Mucosa of gallbladder (tissue), 1 donor: ENCODE data around the gene PDX1. TPM values are rescaled to one million over a fixed set of nuclear protein-coding genes. Genes with fewer than 3 reads are reported as not detected.
A peak's percentile ranks its signal among the peaks of the same experiment; 100 is the strongest.

Experiments used
- DNase-seq: peaks from one replicate; pipeline ENCODE4 v3.0.0-alpha.2; 2020; ENCODE audit warnings: low spot score
- total RNA-seq: library from RNA; stranded (reverse); gene quantifications from one replicate; pipeline ENCODE4 v1.2.1, GENCODE V29; 2021
- donor health status: DM: no; HTN: no; CAD: no.

The PDX1 gene
- total RNA-seq, 1 donor from 2014 or later = 18.4 TPM

DNA sequence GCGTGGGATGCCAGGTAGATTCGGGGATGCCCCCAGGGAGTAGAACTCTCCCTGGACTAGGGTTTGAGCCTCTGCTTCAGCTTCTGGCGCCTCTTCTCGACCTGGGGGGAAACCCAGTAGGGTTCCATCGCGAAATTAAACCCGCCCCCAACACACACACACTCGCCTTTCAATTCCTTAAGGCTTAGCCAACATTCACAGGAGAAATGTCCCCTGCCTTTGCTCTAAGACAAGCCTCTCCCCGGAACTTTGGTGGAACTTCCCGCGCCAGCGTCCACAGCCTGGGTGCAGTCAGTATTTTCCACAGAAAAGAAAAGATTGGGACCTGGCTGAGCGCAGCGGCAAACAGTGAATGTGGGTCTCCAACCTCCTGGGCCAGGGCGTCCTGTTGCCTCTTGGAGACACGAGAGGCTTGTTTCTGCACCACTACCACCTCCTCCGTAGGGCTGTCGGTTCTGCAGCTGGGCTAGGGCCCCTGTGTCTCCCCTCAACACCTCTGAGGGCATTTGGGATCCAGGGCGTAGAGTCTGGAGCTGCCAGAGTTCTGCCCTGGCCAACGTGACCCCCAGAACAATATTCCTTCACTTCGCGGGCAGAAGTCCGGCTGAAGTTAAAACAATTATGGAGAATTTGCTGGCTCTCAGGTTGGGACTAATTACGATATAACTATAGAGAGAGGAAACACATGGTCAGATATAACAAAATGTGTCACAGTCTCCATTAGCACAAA lies 3.2 kb downstream of the PDX1 start:
- no peak for DNase-seq

DNA sequence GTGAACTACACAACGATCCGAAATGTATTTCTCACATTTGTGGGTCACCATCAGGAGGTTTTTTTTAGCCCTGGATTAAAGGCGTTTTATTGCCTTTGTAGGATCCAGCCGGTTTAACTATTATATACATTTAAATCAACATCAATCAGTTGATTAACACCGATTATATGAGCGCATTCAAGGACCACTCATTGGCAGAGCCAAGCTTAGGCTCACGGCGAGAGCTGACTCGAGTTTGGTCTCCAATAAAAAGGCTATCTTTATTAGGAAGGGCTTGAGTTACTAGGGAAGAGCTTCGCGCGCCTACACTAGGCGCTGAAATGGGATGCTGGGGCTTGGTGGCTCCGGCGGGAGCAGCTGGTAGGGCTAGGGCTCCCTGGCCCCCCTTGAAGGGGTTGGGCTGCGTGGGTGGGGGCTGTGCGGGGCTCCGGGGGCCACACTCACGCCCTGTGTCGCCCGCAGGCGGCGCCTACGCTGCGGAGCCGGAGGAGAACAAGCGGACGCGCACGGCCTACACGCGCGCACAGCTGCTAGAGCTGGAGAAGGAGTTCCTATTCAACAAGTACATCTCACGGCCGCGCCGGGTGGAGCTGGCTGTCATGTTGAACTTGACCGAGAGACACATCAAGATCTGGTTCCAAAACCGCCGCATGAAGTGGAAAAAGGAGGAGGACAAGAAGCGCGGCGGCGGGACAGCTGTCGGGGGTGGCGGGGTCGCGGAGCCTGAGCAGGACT lies 4.2 kb downstream of the PDX1 start:
- no peak for DNase-seq

DNA sequence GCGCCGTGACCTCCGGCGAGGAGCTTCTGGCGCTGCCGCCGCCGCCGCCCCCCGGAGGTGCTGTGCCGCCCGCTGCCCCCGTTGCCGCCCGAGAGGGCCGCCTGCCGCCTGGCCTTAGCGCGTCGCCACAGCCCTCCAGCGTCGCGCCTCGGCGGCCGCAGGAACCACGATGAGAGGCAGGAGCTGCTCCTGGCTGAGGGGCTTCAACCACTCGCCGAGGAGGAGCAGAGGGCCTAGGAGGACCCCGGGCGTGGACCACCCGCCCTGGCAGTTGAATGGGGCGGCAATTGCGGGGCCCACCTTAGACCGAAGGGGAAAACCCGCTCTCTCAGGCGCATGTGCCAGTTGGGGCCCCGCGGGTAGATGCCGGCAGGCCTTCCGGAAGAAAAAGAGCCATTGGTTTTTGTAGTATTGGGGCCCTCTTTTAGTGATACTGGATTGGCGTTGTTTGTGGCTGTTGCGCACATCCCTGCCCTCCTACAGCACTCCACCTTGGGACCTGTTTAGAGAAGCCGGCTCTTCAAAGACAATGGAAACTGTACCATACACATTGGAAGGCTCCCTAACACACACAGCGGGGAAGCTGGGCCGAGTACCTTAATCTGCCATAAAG lies 4.8 kb downstream of the PDX1 start:
- DNase-seq = no peak

DNA sequence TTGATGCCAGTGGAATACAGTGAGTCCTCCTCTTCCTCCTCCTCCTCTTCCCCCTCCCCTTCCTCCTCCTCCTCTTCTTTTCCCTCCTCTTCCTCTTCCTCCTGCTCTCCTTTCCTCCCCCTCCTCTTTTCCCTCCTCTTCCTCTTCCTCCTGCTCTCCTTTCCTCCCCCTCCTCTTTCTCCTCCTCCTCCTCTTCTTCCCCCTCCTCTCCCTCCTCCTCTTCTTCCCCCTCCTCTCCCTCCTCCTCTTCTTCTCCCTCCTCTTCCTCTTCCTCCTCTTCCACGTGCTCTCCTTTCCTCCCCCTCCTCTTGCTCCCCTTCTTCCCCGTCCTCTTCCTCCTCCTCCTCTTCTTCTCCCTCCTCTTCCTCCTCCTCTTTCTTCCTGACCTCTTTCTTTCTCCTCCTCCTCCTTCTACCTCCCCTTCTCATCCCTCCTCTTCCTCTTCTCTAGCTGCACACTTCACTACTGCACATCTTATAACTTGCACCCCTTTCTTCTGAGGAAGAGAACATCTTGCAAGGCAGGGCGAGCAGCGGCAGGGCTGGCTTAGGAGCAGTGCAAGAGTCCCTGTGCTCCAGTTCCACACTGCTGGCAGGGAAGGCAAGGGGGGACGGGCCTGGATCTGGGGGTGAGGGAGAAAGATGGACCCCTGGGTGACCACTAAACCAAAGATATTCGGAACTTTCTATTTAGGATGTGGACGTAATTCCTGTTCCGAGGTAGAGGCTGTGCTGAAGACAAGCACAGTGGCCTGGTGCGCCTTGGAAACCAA lies 5.6 kb downstream of the PDX1 start:
- DNase-seq = no peak

DNA sequence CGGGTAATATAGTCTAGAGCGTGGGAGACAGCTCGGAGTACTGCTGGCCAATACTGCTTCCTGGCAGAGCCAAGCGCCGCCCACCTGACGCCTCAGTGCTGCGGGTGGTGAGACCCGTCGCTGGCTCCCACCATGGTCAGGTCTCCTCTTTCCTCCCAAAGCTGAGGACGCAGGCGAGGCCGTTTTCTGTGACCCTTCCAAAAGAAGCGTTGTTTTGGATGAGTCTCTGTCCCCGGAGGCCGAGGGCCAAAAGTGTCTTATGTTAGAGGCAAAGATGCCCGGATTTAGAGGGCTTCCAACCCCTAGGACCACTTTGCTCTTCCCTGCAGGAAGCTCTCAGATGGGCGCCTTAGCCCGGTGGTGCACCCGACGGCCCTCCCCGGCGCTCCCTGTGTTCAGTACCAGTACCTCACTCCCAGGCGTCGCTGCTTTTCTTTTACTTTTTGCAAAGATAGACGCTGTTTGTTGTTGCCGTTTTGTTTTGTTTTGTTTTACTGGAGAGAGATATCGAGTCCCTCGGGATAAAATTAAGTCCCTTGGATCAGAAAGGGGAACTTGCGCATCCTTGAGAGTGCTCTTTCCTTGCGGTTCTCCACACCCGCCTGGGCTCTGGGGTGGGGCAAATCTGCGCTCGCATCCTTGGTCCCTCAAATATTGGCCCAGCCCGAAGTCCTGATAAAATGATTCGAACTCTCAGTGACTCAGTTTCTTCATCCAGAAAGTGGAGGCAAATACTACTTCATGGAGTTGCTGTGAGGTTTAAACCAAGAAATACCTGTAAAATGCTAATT lies 7.0 kb downstream of the PDX1 start:
- no peak for DNase-seq

DNA sequence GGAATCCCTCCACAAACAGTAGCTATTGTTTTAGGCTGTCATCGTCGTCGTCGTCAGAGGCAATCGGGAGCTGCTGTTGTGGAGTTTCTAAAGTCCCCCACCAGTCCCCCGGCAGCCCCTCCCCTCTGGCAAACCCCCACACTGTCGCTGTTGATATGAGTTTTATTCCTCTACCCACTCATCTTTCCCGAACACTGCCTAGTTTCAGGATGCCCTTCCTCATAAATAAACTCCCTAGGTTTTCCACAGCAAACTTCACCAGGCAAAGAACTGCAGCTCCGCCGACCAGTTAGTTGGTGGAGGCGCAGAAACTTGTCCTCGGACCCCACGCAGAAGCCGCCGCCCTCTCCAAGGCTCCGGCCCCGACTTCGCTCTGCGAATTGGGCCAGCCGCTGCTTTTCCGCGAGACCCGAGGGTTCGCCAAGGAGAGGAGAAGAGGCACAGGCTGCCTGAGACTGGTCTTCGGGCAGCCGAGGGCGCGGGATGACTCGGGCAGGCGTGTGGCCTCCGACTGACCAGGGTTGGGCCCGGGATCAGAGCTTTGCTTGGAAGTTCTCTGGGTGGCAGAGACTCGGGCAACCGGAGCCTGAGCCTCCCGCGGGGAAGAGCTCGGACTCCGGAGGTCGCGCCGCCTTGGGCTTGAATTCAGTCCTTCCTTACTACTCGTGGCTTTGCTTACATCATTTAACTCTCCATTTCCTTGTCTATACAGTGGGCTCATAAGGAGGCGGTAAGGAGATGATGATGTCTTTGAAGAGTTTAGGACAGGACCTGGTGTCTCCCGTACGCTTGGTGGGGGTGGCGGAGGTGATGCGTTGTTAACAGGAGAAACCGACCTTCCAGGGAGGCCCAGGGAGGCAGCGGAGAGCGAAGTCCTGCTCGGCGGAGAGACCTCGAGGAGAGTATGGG lies 7.9 kb downstream of the PDX1 start:
- no peak for DNase-seq

DNA sequence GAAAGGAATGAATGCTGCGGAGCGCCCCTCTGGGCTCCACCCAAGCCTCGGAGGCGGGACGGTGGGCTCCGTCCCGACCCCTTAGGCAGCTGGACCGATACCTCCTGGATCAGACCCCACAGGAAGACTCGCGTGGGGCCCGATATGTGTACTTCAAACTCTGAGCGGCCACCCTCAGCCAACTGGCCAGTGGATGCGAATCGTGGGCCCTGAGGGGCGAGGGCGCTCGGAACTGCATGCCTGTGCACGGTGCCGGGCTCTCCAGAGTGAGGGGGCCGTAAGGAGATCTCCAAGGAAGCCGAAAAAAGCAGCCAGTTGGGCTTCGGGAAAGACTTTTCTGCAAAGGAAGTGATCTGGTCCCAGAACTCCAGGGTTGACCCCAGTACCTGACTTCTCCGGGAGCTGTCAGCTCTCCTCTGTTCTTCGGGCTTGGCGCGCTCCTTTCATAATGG lies 8.6 kb downstream of the PDX1 start:
- DNase-seq = no peak

DNA sequence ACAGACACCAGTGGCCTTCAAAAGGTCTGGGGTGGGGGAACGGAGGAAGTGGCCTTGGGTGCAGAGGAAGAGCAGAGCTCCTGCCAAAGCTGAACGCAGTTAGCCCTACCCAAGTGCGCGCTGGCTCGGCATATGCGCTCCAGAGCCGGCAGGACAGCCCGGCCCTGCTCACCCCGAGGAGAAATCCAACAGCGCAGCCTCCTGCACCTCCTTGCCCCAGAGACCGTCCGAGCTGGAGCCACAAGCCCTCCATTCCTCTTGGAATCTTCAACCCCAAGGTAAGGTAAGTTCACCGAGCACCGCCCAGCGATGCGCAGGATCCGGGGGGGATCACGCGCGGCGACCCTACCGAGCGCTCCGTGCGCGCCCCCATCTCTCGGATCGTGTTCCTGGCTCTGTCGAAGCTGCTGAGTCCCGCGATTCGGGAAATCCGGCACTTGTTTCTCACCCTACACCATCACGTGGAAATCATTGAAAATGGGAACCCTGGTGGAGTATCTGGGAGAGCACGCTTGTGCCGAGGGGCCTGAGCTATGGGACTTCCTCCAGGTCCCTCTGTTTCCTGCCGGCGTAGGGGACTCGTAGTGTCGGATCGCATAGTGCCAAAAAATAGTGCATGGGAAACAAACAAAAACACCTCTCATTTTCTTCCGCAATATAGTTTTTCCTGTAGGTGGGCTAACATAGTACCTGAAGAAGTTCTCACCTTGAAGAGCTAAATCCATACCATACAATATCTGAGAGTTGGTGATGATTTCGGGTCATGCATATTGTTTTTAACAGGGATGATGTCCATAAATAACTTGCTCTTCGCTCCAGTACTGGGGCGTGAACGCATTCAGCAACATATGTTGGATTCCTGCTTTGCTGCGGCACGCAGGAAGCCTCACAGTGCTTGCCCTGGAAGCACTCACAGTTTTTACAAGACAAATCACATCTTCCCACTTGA lies 9.3 kb downstream of the PDX1 start:
- DNase-seq = no peak

DNA sequence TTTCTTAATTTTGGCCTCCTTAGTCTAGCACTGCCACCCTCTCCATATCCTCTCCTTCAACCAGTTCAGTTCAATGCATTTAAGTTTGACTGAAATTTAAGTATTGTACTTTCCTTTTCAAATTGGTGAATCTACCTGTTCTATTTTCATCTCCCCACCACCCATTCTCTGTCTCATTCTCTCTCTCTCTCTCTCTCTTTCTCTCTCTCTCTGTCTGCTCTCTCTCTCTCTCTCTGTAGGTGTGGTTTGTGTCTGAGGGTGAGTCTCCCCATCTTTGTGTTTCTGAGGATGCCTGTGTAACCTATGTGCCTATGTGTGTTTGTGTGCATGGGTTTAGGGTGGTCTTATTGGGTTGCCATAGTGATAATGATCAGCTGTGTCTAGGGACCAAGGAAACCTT lies 10.1 kb downstream of the PDX1 start:
- no peak for DNase-seq

DNA sequence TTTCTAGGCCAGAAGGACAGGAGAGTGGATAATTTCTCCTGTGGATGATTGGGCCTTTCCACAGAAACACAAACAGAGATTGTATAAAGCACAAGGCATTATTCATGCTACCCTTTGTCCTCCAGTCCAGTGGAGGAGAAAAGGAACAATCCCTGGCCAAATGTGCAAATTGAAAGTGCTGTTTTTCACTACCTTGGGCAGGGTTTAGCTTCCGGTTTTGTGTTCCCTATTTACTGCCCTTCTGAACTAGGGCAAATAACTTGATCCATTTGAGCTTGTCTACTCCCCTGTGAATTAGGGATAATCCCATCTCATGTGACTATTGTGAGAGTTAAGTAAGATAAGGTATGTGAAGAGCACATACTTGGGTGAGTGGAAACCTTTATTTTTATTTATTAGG lies 13.3 kb downstream of the PDX1 start:
- no peak for DNase-seq

DNA sequence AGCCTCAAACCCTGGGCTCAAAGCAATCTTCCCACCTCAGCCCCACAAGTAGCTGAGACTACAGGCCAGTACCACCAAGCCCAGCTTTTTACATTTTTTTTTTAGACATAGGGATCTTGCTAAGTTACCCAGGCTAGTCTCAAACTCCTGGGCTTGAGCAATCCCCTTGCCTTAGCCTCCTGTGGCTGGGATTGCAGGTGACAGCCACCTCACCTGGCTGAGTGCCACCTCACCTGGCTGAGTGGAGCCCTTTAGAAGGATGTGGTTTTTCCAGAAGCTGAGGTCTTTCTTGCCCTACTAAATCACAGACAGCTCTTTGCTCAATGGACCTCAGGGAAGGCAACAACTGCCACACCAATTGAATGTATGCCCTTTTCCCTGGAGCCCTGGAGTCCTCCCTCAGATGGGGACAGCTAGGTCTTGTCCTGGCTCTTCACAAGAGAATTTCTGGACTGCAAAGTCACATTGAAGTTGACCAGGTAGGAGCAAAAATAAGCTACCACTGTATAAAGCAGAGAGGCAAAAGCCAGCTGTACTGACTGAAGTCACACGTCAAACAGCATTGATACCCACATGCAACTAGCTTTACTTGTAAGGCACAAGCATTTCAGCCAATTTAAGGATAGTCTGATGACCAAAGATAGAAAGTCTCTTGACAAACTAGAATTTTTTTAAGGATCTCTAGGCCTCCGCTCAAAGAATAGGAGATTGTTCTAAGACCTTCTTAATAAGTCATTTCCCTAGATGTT lies 14.0 kb downstream of the PDX1 start:
- DNase-seq = no peak

DNA sequence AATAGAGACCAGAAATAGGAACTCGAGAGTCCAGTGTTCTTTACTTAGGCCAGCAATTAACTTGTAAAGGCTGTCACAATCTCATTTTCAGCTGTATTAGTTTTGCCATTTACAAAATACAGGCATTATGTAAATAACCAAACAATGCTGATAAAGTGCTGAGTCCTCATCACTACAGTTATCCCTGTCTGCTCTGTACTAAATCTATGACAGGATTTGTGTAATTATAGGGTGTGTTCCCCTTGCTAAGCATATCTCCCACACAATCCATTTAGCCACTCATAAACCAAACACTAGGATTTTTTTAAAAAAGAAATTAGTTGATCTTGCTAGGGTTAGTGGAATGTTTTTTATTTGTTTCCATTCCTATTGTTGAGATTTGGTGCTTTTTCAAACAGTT lies 23.2 kb downstream of the PDX1 start:
- no peak for DNase-seq

DNA sequence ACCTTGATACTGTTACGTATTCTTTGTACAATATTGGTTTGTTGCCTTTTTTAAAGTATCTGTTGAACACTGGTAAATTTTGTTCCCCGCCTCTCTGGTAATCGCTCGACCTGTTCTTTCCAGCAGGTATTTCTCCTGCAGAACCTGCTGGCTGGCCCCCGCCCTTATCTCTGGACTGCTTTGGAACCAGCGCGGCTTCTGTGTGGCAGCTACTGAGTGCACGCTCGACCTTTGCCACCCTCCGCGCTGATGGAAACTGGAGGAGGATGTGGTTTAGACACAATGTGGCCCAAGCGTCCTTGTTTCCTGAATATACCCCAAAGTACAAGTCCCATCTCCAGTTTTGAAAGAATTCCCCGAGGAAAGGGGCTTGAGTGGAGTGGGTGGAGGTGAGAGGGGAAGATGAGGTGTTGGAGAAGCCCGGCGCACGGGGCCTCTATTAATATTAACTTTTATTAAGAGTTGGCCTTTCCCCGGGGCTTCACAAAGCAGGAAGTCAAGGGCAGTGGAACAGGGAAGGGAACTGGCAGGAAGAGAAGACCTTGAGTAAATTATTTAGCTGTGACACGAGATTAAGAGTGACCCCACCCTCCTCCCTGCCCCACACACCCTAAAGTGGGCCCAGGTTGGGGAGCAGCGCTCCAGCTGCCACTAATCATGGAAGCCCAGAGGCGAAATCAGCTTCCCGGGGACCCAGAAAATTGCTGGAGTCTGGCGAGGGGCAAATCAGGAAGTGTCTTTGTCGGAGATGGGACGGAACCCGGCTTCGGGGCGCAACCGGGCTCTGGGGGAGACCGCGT lies 33.3 kb downstream of the PDX1 start:
- peak; percentile 84 for DNase-seq

DNA sequence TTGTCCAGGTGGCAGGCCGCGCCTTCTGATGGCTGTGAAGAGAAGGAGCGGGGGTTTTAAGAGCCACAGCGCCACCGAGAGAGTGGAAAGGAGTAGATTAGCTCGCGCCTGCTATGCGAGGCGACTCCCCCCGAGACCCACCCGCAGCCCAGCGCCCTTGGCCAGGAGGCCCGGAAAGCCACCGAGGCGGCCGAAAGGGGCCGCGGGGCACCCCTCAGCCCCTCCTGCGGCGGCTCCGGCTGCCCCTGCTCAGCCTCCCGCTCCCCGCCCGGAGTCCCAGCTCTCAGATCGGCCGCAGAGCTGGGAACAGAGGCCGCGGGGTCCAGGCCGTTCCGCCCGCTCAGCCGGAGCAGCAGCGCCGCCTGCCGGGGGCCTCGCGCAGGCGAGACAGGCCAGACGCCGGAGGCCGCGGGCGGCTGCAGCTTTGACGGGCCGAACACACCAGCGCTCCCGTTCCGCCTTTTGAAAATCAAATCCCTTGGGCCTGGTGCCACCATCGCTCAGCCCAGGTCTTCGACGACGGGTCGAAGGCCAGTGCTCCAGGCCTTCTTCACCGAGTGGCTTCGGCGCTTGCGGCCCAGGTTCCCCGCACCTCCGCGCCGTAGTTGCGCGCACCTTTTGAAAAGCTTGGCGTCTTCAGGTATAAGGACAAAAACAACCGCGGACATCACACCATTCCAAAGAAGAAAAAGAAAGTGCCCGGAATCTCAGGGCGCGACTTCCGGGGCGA lies 34.0 kb downstream of the PDX1 start:
- peak; percentile 82 for DNase-seq

DNA sequence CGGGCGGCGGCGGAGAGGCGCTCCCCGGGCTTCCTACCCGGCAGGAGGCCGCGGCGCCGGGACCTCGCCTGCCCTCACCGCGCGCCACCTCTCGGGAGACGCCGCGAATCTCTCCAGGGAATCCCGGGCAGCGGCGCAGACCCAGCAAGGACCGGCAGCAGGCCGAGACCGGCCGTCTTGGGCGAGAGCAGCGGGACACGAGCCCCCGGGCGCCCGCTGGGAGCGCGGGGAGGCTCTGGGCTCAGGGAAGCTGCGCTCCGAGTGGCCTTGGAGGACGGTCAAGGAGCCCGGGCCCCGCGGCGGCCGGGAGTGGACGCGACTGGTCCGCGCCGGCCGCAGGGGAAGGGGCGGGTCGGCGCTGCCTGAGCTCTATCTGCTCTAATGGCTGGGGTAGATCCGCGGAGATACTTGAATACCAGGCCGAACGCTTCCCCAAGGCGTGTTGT lies 34.6 kb downstream of the PDX1 start:
- peak; percentile 50 for DNase-seq

DNA sequence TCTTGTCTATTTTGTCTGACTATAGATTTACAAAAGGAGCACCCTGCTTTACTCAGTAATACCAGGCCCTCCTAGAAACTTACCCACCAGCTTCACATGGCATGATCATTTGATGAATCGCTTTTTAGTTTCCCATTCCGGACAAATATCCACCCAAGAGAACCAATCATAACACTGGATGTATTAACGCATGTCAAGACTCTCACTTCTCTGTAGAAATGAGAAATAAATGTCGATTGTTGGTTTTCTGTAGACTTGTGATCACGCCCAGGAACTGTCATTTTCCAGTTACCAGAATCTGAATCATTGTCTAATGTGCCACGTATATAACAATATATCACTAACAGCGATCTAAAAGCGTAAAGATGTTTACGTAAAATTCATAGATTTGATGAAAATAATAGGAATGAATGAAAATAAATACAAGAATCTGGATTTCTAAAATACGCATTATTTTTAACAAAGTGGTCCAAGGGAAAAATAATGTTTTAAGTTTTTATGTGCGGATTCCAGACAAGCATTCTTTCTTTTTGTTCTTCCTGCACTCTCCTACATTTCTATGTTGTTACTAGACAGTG lies 35.3 kb downstream of the PDX1 start:
- no peak for DNase-seq
